Measurements from ENCODE around the gene USP35. TPM values are rescaled to one million over a fixed set of nuclear protein-coding genes. Genes with fewer than 3 reads are reported as not detected.

Gene USP35
- total RNA-seq, 1 experiment from 2014 or later: 10.6 TPM

- TF ChIP-seq NR2C2 (CRISPR knock-in tag; IDR thresholded peaks at IDR 0.05) (no peak), NR1H2 (CRISPR knock-in tag; IDR thresholded peaks at IDR 0.05) (no peak), ZNF281 (CRISPR knock-in tag; IDR thresholded peaks at IDR 0.05) (no peak), CTCF (IDR thresholded peaks at IDR 0.05) (no peak), MAX (CRISPR knock-in tag; IDR thresholded peaks at IDR 0.05) (no peak), ZNF263 (CRISPR knock-in tag; IDR thresholded peaks at IDR 0.05; ENCODE audit: low read depth) (no peak), KAT7 (CRISPR knock-in tag; IDR thresholded peaks at IDR 0.05; ENCODE audit: borderline replicate concordance) (no peak), GABPB1 (CRISPR knock-in tag; IDR thresholded peaks at IDR 0.05) (no peak), ATF3 (CRISPR knock-in tag; conservative IDR thresholded peaks at IDR 0.05) (no peak), ZNF425 (CRISPR knock-in tag; conservative IDR thresholded peaks at IDR 0.05) (no peak), PRDM15 (CRISPR knock-in tag; IDR thresholded peaks at IDR 0.05) (no peak), FOXK1 (CRISPR knock-in tag; IDR thresholded peaks at IDR 0.05) (no peak), MXD4 (CRISPR knock-in tag; IDR thresholded peaks at IDR 0.05; ENCODE audit: borderline replicate concordance) (no peak)
- H3K4me3 Mint-ChIP-seq: no peak overlapping the region
- ChIA-PET POLR2A (no interaction called here), CTCF (interaction anchor here (0.6 to 1.1 kb wide), 3 partner anchors 9 to 931 kb away, joined by 3 to 4 read pairs (median 4); no protein-coding TSS in a partner anchor)
- ATAC-seq: no peak
- H3K4me1 Mint-ChIP-seq: peaks cover 6% of the 10 kb centered on the region; the same call in 1 of the 2 replicates
- H3K36me3 Mint-ChIP-seq: peaks cover 4% of the 10 kb centered on the region; the same call in 1 of the 2 replicates
- no peak overlapping the region for H3K27ac Mint-ChIP-seq
- no peaks in the 10 kb centered on the region for H3K27me3 Mint-ChIP-seq (ENCODE audit: low read depth)
- no peaks in the 10 kb centered on the region for H3K9me3 Mint-ChIP-seq
- no peak for DNase-seq (ENCODE audit: low spot score)
Measured at GRCh38 chr11:78168539-78169477, 19.9 kb upstream of the USP35 start.
